Activated T-helper 17 cell treated with anti-CD3 and anti-CD28 coated beads, Interleukin-2, amount 50 U/mL, for 72 hours (primary cell): ENCODE data around the gene RNF14. TPM values are rescaled to one million over a fixed set of nuclear protein-coding genes. Genes with fewer than 3 reads are reported as not detected.

Experiments used
- ATAC-seq: fragments of 150-1000 bp; cut with Tn5 transposase; replicated peaks from 2 replicates; pipeline ENCODE4 v1.10.0; 2021; ENCODE audit warnings: mild to moderate bottlenecking, moderate library complexity
- H3K27ac Mint-ChIP-seq: one replicate; pipeline ENCODE4 v1.8.0; 2022; ENCODE audit warnings: mixed read lengths
- H3K27me3 Mint-ChIP-seq: one replicate; pipeline ENCODE4 v1.8.0; 2022; ENCODE audit warnings: mixed read lengths
- H3K36me3 Mint-ChIP-seq: one replicate; pipeline ENCODE4 v1.8.0; 2022; ENCODE audit warnings: low read depth, mild to moderate bottlenecking, mixed read lengths
- H3K4me1 Mint-ChIP-seq: one replicate; pipeline ENCODE4 v1.8.0; 2022; ENCODE audit warnings: mixed read lengths
- H3K4me3 Mint-ChIP-seq: one replicate; pipeline ENCODE4 v1.8.0; 2022; ENCODE audit warnings: mild to moderate bottlenecking, mixed read lengths
- H3K9me3 Mint-ChIP-seq: one replicate; pipeline ENCODE4 v1.8.0; 2022; ENCODE audit warnings: mixed read lengths
- total RNA-seq, 2 donors: library from RNA; stranded (reverse); gene quantifications; one replicate each; pipeline ENCODE4 v1.2.3, GENCODE V29; 2022

Gene RNF14
- total RNA-seq, 2 donors from 2014 or later, result 28.4 to 30.8 TPM

GRCh38 chr5:142011572-142012185 lies 42.8 kb downstream of the RNF14 start:
- no peak for ATAC-seq
- Mint-ChIP-seq H3K36me3 (peaks cover 59% of the 10 kb centered on the region), H3K4me3 (peak overlapping the region; percentile 75), H3K4me1 (peaks cover 49% of the 10 kb centered on the region), H3K9me3 (no peaks in the 10 kb centered on the region), H3K27me3 (no peaks in the 10 kb centered on the region), H3K27ac (peak overlapping the region; percentile 96)

GRCh38 chr5:142012186-142012785 lies 43.4 kb downstream of the RNF14 start:
- Mint-ChIP-seq H3K27ac (peak overlapping the region; percentile 96), H3K9me3 (no peaks in the 10 kb centered on the region), H3K36me3 (peaks cover 56% of the 10 kb centered on the region)

GRCh38 chr5:142012792-142013388 lies 44.0 kb downstream of the RNF14 start, which contains the start of gene GNPDA1:
TSS of gene GNPDA1 (minus strand) at chr5:142013027. CDS start at chr5:142012035, 992 bp downstream.
- Mint-ChIP-seq H3K27me3 (no peaks in the 10 kb centered on the region), H3K36me3 (peaks cover 50% of the 10 kb centered on the region), H3K9me3 (no peaks in the 10 kb centered on the region), H3K4me1 (peaks cover 43% of the 10 kb centered on the region), H3K27ac (peak within 1 kb of the TSS; percentile 96), H3K4me3 (peak within 1 kb of the TSS; percentile 75)
- peak; percentile 42 for ATAC-seq

More at GRCh38 chr5:142012186-142012785, 43.4 kb downstream of the RNF14 start:
- Mint-ChIP-seq H3K4me1 (peaks cover 48% of the 10 kb centered on the region), H3K4me3 (peak overlapping the region; percentile 75), H3K27me3 (no peaks in the 10 kb centered on the region)
- no peak for ATAC-seq

- H3K9me3 Mint-ChIP-seq, result no peaks in the 10 kb centered on the region
- no peaks in the 10 kb centered on the region for H3K27me3 Mint-ChIP-seq
- no peak for ATAC-seq
- H3K36me3 Mint-ChIP-seq, result peaks cover 39% of the 10 kb centered on the region
- peak overlapping the region; percentile 75 for H3K4me3 Mint-ChIP-seq
- peak overlapping the region; percentile 96 for H3K27ac Mint-ChIP-seq
- H3K4me1 Mint-ChIP-seq, result peaks cover 48% of the 10 kb centered on the region
Observed at GRCh38 chr5:142013734-142014521, 45.0 kb downstream of the RNF14 start.

GRCh38 chr5:142014911-142015584 lies 46.1 kb downstream of the RNF14 start:
- peak; percentile 28 for ATAC-seq
- Mint-ChIP-seq H3K27me3 (no peaks in the 10 kb centered on the region), H3K4me3 (peak overlapping the region; percentile 75)

GRCh38 chr5:142015781-142016533 lies 47.1 kb downstream of the RNF14 start:
- Mint-ChIP-seq H3K27ac (peak overlapping the region; percentile 96), H3K36me3 (peaks cover 26% of the 10 kb centered on the region), H3K4me1 (peaks cover 53% of the 10 kb centered on the region), H3K27me3 (no peaks in the 10 kb centered on the region), H3K4me3 (peak overlapping the region; percentile 75), H3K9me3 (no peaks in the 10 kb centered on the region)
- peak; percentile 68 for ATAC-seq

More at GRCh38 chr5:142014911-142015584, 46.1 kb downstream of the RNF14 start:
- peak overlapping the region; percentile 96 for H3K27ac Mint-ChIP-seq
- peaks cover 53% of the 10 kb centered on the region for H3K4me1 Mint-ChIP-seq
- H3K36me3 Mint-ChIP-seq, result peaks cover 30% of the 10 kb centered on the region
- H3K9me3 Mint-ChIP-seq, result no peaks in the 10 kb centered on the region

GRCh38 chr5:142016556-142016955 lies 47.7 kb downstream of the RNF14 start:
- Mint-ChIP-seq H3K4me3 (peak overlapping the region; percentile 75), H3K9me3 (no peaks in the 10 kb centered on the region), H3K4me1 (peaks cover 53% of the 10 kb centered on the region), H3K27ac (peak overlapping the region; percentile 96), H3K27me3 (no peaks in the 10 kb centered on the region), H3K36me3 (peaks cover 21% of the 10 kb centered on the region)
- peak; percentile 59 for ATAC-seq

GRCh38 chr5:142017832-142018427 lies 49.0 kb downstream of the RNF14 start:
- H3K9me3 Mint-ChIP-seq, result no peaks in the 10 kb centered on the region
- H3K4me3 Mint-ChIP-seq, result peak overlapping the region; percentile 75
- peaks cover 12% of the 10 kb centered on the region for H3K36me3 Mint-ChIP-seq
- H3K27ac Mint-ChIP-seq, result peak overlapping the region; percentile 96
- no peaks in the 10 kb centered on the region for H3K27me3 Mint-ChIP-seq
- no peak for ATAC-seq
- H3K4me1 Mint-ChIP-seq, result peaks cover 46% of the 10 kb centered on the region

GRCh38 chr5:142020122-142020659 lies 51.3 kb downstream of the RNF14 start:
- Mint-ChIP-seq H3K4me1 (peaks cover 35% of the 10 kb centered on the region), H3K27me3 (no peaks in the 10 kb centered on the region), H3K36me3 (peaks cover 12% of the 10 kb centered on the region), H3K27ac (no peak overlapping the region), H3K4me3 (no peak overlapping the region), H3K9me3 (no peaks in the 10 kb centered on the region)
- ATAC-seq, result no peak

- Mint-ChIP-seq H3K4me1 (peaks cover 11% of the 10 kb centered on the region), H3K4me3 (peak overlapping the region; percentile 95), H3K36me3 (no peaks in the 10 kb centered on the region), H3K27ac (no peak overlapping the region), H3K9me3 (no peaks in the 10 kb centered on the region), H3K27me3 (no peaks in the 10 kb centered on the region)
- no peak for ATAC-seq
Observed at GRCh38 chr5:142023836-142024235, 54.9 kb downstream of the RNF14 start.

- Mint-ChIP-seq H3K27ac (peak overlapping the region; percentile 99), H3K27me3 (no peaks in the 10 kb centered on the region), H3K36me3 (no peaks in the 10 kb centered on the region), H3K4me3 (peak overlapping the region; percentile 95), H3K4me1 (peaks cover 7% of the 10 kb centered on the region), H3K9me3 (no peaks in the 10 kb centered on the region)
- ATAC-seq, result peak; percentile 100
Observed at GRCh38 chr5:142024771-142025304, 55.9 kb downstream of the RNF14 start.

GRCh38 chr5:142025637-142026036 lies 56.7 kb downstream of the RNF14 start:
- H3K9me3 Mint-ChIP-seq, result no peaks in the 10 kb centered on the region
- no peak for ATAC-seq
- no peaks in the 10 kb centered on the region for H3K36me3 Mint-ChIP-seq
- no peaks in the 10 kb centered on the region for H3K27me3 Mint-ChIP-seq
- H3K4me1 Mint-ChIP-seq, result peaks cover 7% of the 10 kb centered on the region
- H3K4me3 Mint-ChIP-seq, result peak overlapping the region; percentile 95
- H3K27ac Mint-ChIP-seq, result peak overlapping the region; percentile 99

GRCh38 chr5:142032150-142032549 lies 63.2 kb downstream of the RNF14 start:
- H3K27me3 Mint-ChIP-seq, result no peaks in the 10 kb centered on the region
- no peaks in the 10 kb centered on the region for H3K9me3 Mint-ChIP-seq
- no peaks in the 10 kb centered on the region for H3K36me3 Mint-ChIP-seq
- no peak overlapping the region for H3K27ac Mint-ChIP-seq
- no peak overlapping the region for H3K4me3 Mint-ChIP-seq
- no peak for ATAC-seq
- H3K4me1 Mint-ChIP-seq, result peaks cover 6% of the 10 kb centered on the region
